Ovary (tissue), 10 donors: ENCODE data around the gene SMPX. TPM values are rescaled to one million over a fixed set of nuclear protein-coding genes. Genes with fewer than 3 reads are reported as not detected.

Experiments
- DNase-seq, 5 donors: peaks; one replicate each; pipeline ENCODE4 v3.0.0-alpha.2; 2019 to 2020
- H3K27ac ChIP-seq, 2 donors: fragments of 200-600 bp; one replicate each; pipeline versions ENCODE4 v1.5.1 to v1.8.0; 2019 to 2022
- H3K27me3 ChIP-seq: fragments of 200-600 bp; one replicate; pipeline ENCODE4 v1.8.0; 2022
- H3K36me3 ChIP-seq: fragments of 200-600 bp; sonication (generic); one replicate; pipeline ENCODE4 v1.5.1; 2019
- H3K4me1 ChIP-seq: one replicate; pipeline ENCODE4 v1.8.1; 2013; ENCODE audit warnings: mild to moderate bottlenecking, moderate library complexity; ENCODE audit not compliant: insufficient read depth
- H3K4me3 ChIP-seq: fragments of 200-600 bp; sonication (generic); one replicate; pipeline ENCODE4 v1.5.1; 2017
- H3K9me3 ChIP-seq, 2 donors: fragments of 200-600 bp in 1 of 2; sonication (generic) in 1 of 2; one replicate each; pipeline versions ENCODE4 v1.5.1 to v1.8.1; 2013 to 2019; ENCODE audit warnings: mild to moderate bottlenecking in 1 of 2, moderate library complexity in 1 of 2
- EP300 ChIP-seq: sonication (generic); formaldehyde crosslinking; IDR thresholded peaks from one replicate; pipeline ENCODE4 v1.6.1; 2017; ENCODE audit warnings: antibody characterized with exemption
- POLR2A ChIP-seq: fragments of 450-650 bp; IDR thresholded peaks from one replicate; pipeline ENCODE4 v1.6.1; 2017; ENCODE audit warnings: antibody characterized with exemption, mild to moderate bottlenecking, moderate library complexity
- WGBS, 3 donors: extraction: QIAGEN DNeasy Blood & Tissue Kit in 1 of 3; methylation state at CpG; one replicate each; pipeline versions ENCODE4 v1.1.5 to v1.1.7; 2013 to 2017; 5-methylcytosine and 5-hydroxymethylcytosine counted together
- intact Hi-C, 4 donors: fragments of 100-400 bp; cut with DNase I; formaldehyde crosslinking; loops; one replicate each; pipeline versions ENCODE4 v1.11.0 to v1.15.1; 2022 to 2023
- long read RNA-seq, 3 donors: library from polyadenylated mRNA in 2 of 3; unstranded in 2 of 3; transcript quantifications; one replicate each; pipeline ENCODE4 v2.0.0 and lab custom pipeline, GENCODE V29; 2021 to 2026
- polyA plus RNA-seq, 2 donors: library from polyadenylated mRNA; stranded (reverse); fragments of 200-250 nt in 1 of 2; fragments of 350-450 nt in 1 of 2; fragmentation: Illumina TruSeq in 1 of 2; extraction: RNeasy Lipid Tissue Mini Kit (QIAGEN cat#74804) in 1 of 2; gene quantifications; one replicate each; pipeline ENCODE4 v1.2.3, GENCODE V29; 2013 to 2014
- total RNA-seq, 7 donors: library from RNA; depleted of rRNA in 2 of 7; stranded (reverse); fragments of >200 nt in 2 of 7; fragmentation: NEBNext Ultra II Directional in 3 of 7; extraction: Animal tissue kit (Norgen Biotek cat#: 25700) in 3 of 7; gene quantifications; one replicate each; pipeline versions ENCODE4 v1.1.0 to v1.2.4, GENCODE V29; 2016 to 2023
- TF ChIP-seq, protein P1 (sequence below), 3 donors: fragments of 450-650 bp in 2 of 3; fragments of 200-600 bp in 1 of 3; IDR thresholded peaks; one replicate each; pipeline versions ENCODE4 v1.5.1 to v1.8.0; 2016 to 2022; ENCODE audit warnings: antibody characterized with exemption in 3 of 3, mild to moderate bottlenecking in 1 of 3
- donor health status: DM: no; HTN: no; CAD: no; lungs with moderate emphysema.
- donor health status: DM: no; HTN: no; CAD: no.
- donor health status: Bipolar disorder and iron deficiency.
- donor health status: DM: yes; HTN: yes; CAD: no.
- donor health status: DM: no; HTN: no; CAD: no.
- donor health status: DM: yes; HTN: yes; CAD: no.

SMPX gene
- 1 to 10 TPM in 1 of 7 donors, under 1 TPM in 5, not detected in 1; 0.43 to 1.4 (median 0.60) TPM for total RNA-seq
- 1 to 10 TPM in 1 of 2 donors, under 1 TPM in 1; 0.62 to 1.1 TPM for polyA plus RNA-seq
- long read RNA-seq, donor 1, partial matches to known transcripts, result 1 of 1 reads
- long read RNA-seq, donor 1, other reads (novel, unspliced or antisense), result 0 of 1 reads
- long read RNA-seq, donor 2, result 0 reads
- long read RNA-seq, donor 3, result 0 reads

DNA sequence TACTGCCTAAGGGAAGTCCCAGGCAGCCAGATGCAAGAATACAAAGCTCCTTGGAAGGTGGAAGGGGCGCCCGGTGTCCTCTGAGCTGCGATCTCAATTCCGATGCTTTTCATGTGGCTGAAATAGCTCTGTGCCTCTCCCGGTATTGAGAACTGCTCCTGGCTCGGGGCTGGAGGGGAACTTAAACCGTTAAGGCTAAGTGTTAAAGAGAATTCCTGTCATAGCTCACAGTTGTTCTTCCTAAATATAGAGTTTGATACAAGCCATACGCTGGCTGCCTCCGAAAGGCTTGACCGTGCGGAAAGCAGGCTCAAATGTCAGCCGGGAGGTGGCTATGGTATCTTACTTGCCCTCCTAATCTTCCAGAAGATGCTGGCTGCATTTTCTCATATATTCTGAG lies at the start of gene SMPX:
Gene SMPX (minus strand): TSS at position 157 of the 400 bp plus-strand sequence. CDS start 3,826 bp downstream, outside the sequence.
- no peaks in the 10 kb centered on the region for H3K4me1 ChIP-seq
- 30 to 51% (median 32%) methylated on average over 12 of the region's 12 CpGs for WGBS, 3 donors
- no peaks in the 10 kb centered on the region for H3K36me3 ChIP-seq
- TF ChIP-seq POLR2A (no peak), EP300 (no peak)
- TF ChIP-seq, protein P1, sequence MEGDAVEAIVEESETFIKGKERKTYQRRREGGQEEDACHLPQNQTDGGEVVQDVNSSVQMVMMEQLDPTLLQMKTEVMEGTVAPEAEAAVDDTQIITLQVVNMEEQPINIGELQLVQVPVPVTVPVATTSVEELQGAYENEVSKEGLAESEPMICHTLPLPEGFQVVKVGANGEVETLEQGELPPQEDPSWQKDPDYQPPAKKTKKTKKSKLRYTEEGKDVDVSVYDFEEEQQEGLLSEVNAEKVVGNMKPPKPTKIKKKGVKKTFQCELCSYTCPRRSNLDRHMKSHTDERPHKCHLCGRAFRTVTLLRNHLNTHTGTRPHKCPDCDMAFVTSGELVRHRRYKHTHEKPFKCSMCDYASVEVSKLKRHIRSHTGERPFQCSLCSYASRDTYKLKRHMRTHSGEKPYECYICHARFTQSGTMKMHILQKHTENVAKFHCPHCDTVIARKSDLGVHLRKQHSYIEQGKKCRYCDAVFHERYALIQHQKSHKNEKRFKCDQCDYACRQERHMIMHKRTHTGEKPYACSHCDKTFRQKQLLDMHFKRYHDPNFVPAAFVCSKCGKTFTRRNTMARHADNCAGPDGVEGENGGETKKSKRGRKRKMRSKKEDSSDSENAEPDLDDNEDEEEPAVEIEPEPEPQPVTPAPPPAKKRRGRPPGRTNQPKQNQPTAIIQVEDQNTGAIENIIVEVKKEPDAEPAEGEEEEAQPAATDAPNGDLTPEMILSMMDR (IDR thresholded peaks at IDR 0.05), result no peak
- H3K4me3 ChIP-seq, result no peak within 1 kb of the TSS
- no peak for DNase-seq
- intact Hi-C loops, result no loop called here
- H3K27ac ChIP-seq, result no peak within 1 kb of the TSS
- peaks cover 2% of the 10 kb centered on the region for H3K27me3 ChIP-seq
- no peaks in the 10 kb centered on the region for H3K9me3 ChIP-seq

DNA sequence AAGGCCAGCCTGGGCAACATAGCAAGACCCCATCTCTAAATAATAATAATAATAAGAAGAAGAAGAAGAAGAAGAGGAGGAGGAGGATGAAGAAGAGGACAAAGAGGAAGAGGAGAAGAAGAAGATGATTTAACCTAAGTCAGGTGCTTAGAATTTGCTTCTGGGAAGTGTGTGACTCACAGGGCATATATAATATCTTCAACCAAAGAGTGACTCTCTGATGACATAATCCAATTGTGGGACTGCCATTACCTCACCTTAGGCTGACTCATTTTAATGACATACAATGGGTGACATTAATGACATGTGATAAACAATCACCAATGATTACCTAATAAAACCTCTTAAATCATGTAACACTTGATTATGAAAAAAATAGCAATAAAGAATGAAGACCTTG lies 48.8 kb upstream of the SMPX start:
- no peak for DNase-seq
- Histone ChIP-seq H3K36me3 (no peaks in the 10 kb centered on the region), H3K27ac (no peak overlapping the region), H3K27me3 (no peaks in the 10 kb centered on the region), H3K4me3 (no peak overlapping the region), H3K4me1 (no peaks in the 10 kb centered on the region), H3K9me3 (no peaks in the 10 kb centered on the region)
- no peak for TF ChIP-seq EP300
- TF ChIP-seq POLR2A, result no peak
- TF ChIP-seq, protein P1 (IDR thresholded peaks at IDR 0.05), result no peak
- intact Hi-C loops, result no loop called here

DNA sequence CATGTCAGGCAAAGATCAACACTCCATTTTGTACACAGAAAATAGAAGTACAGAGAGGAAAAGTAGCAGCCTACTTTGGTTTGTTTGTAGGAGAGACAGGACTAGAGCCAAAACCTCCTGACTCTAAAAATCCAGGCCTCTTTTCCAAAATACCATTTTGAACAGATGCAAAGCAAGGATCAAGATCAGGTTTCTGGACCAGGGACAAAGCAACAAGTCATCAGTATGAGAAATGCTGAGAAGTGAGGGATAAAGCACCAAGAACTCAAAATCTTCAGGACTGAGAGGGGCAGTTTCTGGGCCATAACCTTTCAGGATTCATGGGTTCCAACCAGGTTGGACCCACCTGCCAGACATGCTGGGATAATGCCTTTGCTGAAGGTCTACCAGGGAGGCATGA lies 44.9 kb upstream of the SMPX start:
- Histone ChIP-seq H3K4me3 (no peak overlapping the region), H3K36me3 (no peaks in the 10 kb centered on the region), H3K27ac (no peak overlapping the region), H3K4me1 (no peaks in the 10 kb centered on the region), H3K27me3 (no peaks in the 10 kb centered on the region), H3K9me3 (no peaks in the 10 kb centered on the region)
- DNase-seq, result no peak
- no peak for TF ChIP-seq POLR2A
- TF ChIP-seq EP300, result no peak
- TF ChIP-seq, protein P1 (IDR thresholded peaks at IDR 0.05), result no peak
- intact Hi-C loops, result no loop called here

DNA sequence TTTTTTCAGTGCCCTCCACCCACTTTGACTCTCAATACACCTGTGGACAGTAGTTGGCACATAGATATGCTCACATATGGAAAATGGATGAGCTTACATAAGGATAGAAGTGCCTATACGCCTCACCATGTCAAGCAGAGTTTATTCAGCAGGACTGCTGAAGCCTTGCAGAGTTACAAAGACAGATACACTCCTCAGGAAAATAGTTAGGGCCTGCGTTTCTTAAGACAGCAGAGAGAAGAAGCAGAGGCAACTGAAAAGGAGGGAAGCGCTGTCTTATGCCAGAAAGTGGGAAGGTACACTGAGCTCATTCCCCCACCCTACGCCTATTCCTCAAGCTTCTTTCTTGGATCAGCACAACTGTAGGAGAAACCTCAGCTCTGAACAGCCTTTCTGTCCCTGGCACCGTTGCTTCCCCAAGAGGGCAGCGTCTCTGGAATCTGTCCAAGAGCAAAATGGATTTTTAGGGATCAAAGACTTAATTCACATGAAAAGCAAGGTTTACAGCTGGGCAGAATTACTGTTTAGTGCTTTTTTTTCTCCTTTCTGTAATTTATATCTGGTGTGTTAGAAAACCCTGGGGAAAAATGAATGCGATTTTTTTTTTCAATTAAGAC lies 44.2 kb upstream of the SMPX start:
- TF ChIP-seq, protein P1 (IDR thresholded peaks at IDR 0.05), result no peak
- TF ChIP-seq EP300 (no peak), POLR2A (no peak)
- intact Hi-C loops, result no loop called here
- Histone ChIP-seq H3K27ac (no peak overlapping the region), H3K9me3 (no peaks in the 10 kb centered on the region), H3K4me3 (no peak overlapping the region), H3K27me3 (no peaks in the 10 kb centered on the region), H3K36me3 (no peaks in the 10 kb centered on the region), H3K4me1 (no peaks in the 10 kb centered on the region)
- no peak for DNase-seq
- WGBS, 3 donors, result 57 to 59% (median 59%) methylated on average over 7 of the region's 7 CpGs
